Type B pancreatic cell (in vitro differentiated cells): Measurements from ENCODE around the gene CA11. TPM values are rescaled to one million over a fixed set of nuclear protein-coding genes. Genes with fewer than 3 reads are reported as not detected.

Source experiments
- DNase-seq: peaks from one replicate; pipeline ENCODE4 v3.0.0; 2021; ENCODE audit warnings: mixed read lengths; ENCODE audit not compliant: unreplicated experiment; ENCODE audit errors: extremely low spot score
- H3K27ac Mint-ChIP-seq: 2 replicates; pipeline ENCODE4 v1.8.0; 2021; ENCODE audit warnings: mild to moderate bottlenecking, mixed read lengths
- H3K27me3 Mint-ChIP-seq: 2 replicates; pipeline ENCODE4 v1.8.0; 2021; ENCODE audit warnings: mixed read lengths
- H3K36me3 Mint-ChIP-seq: 2 replicates; pipeline ENCODE4 v1.8.0; 2021; ENCODE audit warnings: mixed read lengths
- H3K4me1 Mint-ChIP-seq: one replicate; pipeline ENCODE4 v1.8.0; 2021; ENCODE audit warnings: mixed read lengths; ENCODE audit not compliant: unreplicated experiment
- H3K4me3 Mint-ChIP-seq: 2 replicates; pipeline ENCODE4 v1.8.0; 2021; ENCODE audit warnings: mild to moderate bottlenecking, mixed read lengths
- H3K9me3 Mint-ChIP-seq: 2 replicates; pipeline ENCODE4 v1.8.0; 2021; ENCODE audit warnings: mixed read lengths
- CTCF ChIP-seq: fragments of 200-600 bp; sonication (generic); conservative IDR thresholded peaks from 2 replicates; pipeline ENCODE4 v1.5.0; 2021; ENCODE audit warnings: antibody characterized with exemption, mild to moderate bottlenecking
- total RNA-seq: library from RNA; stranded (reverse); gene quantifications from 2 replicates; pipeline ENCODE4 v1.2.1, GENCODE V29; 2021; ENCODE audit warnings: low replicate concordance

CA11 gene
- total RNA-seq, 1 donor from 2014 or later: 43.3 TPM

GRCh38 chr19:48596237-48596636 is 49.8 kb downstream of the CA11 start:
- Mint-ChIP-seq H3K9me3 (no peaks in the 10 kb centered on the region), H3K4me3 (no peak overlapping the region), H3K27ac (no peak overlapping the region), H3K36me3 (no peaks in the 10 kb centered on the region), H3K4me1 (no peaks in the 10 kb centered on the region), H3K27me3 (no peaks in the 10 kb centered on the region)
- DNase-seq: no peak
- TF ChIP-seq CTCF: no peak

- no peaks in the 10 kb centered on the region for H3K27me3 Mint-ChIP-seq
- no peak for DNase-seq
- no peaks in the 10 kb centered on the region for H3K4me1 Mint-ChIP-seq
- no peaks in the 10 kb centered on the region for H3K9me3 Mint-ChIP-seq
- H3K27ac Mint-ChIP-seq: no peak overlapping the region
- H3K4me3 Mint-ChIP-seq: no peak overlapping the region
- no peak for TF ChIP-seq CTCF
- H3K36me3 Mint-ChIP-seq: no peaks in the 10 kb centered on the region
These were observed 50.2 kb downstream of the CA11 start for GRCh38 chr19:48595833-48596232.

GRCh38 chr19:48595171-48595570 is 50.8 kb downstream of the CA11 start:
- Mint-ChIP-seq H3K27me3 (no peaks in the 10 kb centered on the region), H3K36me3 (no peaks in the 10 kb centered on the region), H3K4me1 (no peaks in the 10 kb centered on the region), H3K27ac (no peak overlapping the region), H3K4me3 (no peak overlapping the region), H3K9me3 (no peaks in the 10 kb centered on the region)
- no peak for DNase-seq
- no peak for TF ChIP-seq CTCF

GRCh38 chr19:48591021-48591420 is 55.0 kb downstream of the CA11 start:
- DNase-seq: no peak
- Mint-ChIP-seq H3K9me3 (no peaks in the 10 kb centered on the region), H3K36me3 (no peaks in the 10 kb centered on the region), H3K27me3 (peaks cover 5% of the 10 kb centered on the region), H3K27ac (no peak overlapping the region), H3K4me1 (peaks cover 9% of the 10 kb centered on the region), H3K4me3 (no peak overlapping the region)
- no peak for TF ChIP-seq CTCF

- Mint-ChIP-seq H3K4me3 (peak overlapping the region; percentile 87), H3K36me3 (no peaks in the 10 kb centered on the region), H3K9me3 (peaks cover 5% of the 10 kb centered on the region), H3K27ac (peak overlapping the region; percentile 79), H3K4me1 (peaks cover 16% of the 10 kb centered on the region), H3K27me3 (peaks cover 9% of the 10 kb centered on the region)
- peak; percentile 98 for TF ChIP-seq CTCF
- DNase-seq: peak; percentile 95
These were observed 57.2 kb downstream of the CA11 start for GRCh38 chr19:48588670-48589401.

Other genes starting within 250 kb of the CA11 start
- gene GRWD1, start 200.2 kb downstream of the CA11 start, total RNA-seq: 37.2 and 44.0 TPM in 2 replicates
- 1.8 TPM in 2 replicates for gene KCNJ14, start 190.6 kb downstream of the CA11 start, total RNA-seq
- 115 and 139 TPM in 2 replicates for gene CYTH2, start 176.8 kb downstream of the CA11 start, total RNA-seq
- 12.2 and 21.6 TPM in 2 replicates for gene LMTK3, start 134.4 kb downstream of the CA11 start, total RNA-seq
- 0.77 and 5.3 TPM in 2 replicates for gene SULT2B1, start 94.0 kb downstream of the CA11 start, total RNA-seq
- not detected in 2 replicates for gene SPACA4, start 39.4 kb downstream of the CA11 start, total RNA-seq
- gene FAM83E, start 31.1 kb downstream of the CA11 start, total RNA-seq: 6.1 and 8.1 TPM in 2 replicates
- 1,623 and 1,815 TPM in 2 replicates for gene RPL18, start 27.0 kb downstream of the CA11 start, total RNA-seq
- 44.0 and 47.1 TPM in 2 replicates for gene SPHK2, start 26.7 kb downstream of the CA11 start, total RNA-seq
- gene DBP, start 8.8 kb downstream of the CA11 start, total RNA-seq: 24.5 and 31.5 TPM in 2 replicates
- gene NTN5, start 26.8 kb upstream of the CA11 start, total RNA-seq: 0.86 and 1.2 TPM in 2 replicates
- 9.0 and 13.3 TPM in 2 replicates for gene FUT2, start 49.8 kb upstream of the CA11 start, total RNA-seq
- gene MAMSTR, start 73.5 kb upstream of the CA11 start, total RNA-seq: 2.0 and 3.6 TPM in 2 replicates
- 1.9 and 4.6 TPM in 2 replicates for gene RASIP1, start 94.4 kb upstream of the CA11 start, total RNA-seq
- gene IZUMO1, start 100.7 kb upstream of the CA11 start, total RNA-seq: 2.2 and 4.8 TPM in 2 replicates
- 11.2 and 15.0 TPM in 2 replicates for gene FUT1, start 106.5 kb upstream of the CA11 start, total RNA-seq
- not detected in 2 replicates for gene FGF21, start 109.3 kb upstream of the CA11 start, total RNA-seq
- gene BCAT2, start 164.8 kb upstream of the CA11 start, total RNA-seq: 52.8 and 73.3 TPM in 2 replicates
- gene HSD17B14, start 190.3 kb upstream of the CA11 start, total RNA-seq: 9.4 and 12.9 TPM in 2 replicates
- gene PLEKHA4, start 222.4 kb upstream of the CA11 start, total RNA-seq: 15.8 and 45.4 TPM in 2 replicates
- gene PPP1R15A, start 226.2 kb upstream of the CA11 start, total RNA-seq: 57.5 and 161 TPM in 2 replicates